ENCODE results near the gene CHRND.

Gene CHRND

DNA sequence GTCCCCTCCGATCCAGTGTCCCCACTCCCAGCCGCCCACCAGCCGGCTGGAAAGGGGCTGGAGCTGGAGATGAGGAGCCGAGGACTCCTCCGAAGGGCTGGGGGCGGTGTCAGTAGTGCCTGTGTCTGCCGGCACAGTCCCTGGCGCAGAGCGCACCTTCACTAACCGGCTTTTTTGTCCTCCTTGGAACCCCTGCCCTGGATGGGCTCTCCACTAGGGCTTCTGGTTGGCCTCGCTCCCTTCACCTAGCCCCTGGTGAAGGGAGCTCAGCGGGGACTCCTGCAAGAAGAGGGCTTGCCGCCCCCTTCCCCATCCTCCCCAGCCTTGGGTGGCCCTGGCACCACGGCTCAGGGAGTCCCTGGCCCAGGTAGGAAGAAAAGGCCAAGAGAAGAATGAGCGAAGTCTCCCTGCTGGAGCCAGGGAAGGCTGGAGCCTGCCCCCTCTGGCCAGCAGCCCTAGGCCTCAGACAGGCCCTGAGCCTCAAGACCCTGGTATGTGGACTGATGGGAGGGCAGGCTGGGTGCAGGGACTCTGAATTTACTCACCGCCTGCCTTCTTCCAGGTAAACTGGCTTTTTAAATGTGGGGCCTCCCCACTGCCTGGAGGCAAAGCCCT lies 37.8 kb upstream of the CHRND start:
- no peak for DNase-seq

DNA sequence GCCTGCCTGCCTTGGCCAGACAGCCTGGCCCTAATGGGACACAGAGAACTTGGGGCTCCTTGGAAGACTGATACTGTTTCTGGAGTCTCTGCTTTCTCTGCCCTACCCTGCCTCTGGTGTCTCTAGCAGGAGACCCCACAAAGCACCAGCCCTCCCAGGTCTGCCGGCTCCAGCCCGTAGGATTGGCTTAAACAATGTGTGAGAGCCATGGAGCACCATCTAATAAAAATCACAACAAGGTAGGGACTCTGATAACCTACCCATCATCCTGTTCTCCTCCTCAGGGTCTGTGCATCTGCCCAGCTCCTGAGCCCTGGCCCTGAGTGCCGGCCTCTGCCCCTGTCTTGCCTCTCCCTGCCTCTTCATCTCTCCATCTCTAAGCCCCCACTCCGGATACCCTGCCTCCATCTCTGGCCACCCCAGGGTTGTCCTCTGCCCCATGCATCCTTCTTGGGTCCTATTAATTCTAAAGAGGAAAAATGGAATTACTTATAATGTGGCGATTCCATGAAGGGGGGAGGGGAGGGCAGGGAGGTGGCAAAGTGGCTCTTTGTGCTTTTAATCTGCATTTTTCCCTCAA lies 37.1 kb upstream of the CHRND start:
- no peak for DNase-seq

DNA sequence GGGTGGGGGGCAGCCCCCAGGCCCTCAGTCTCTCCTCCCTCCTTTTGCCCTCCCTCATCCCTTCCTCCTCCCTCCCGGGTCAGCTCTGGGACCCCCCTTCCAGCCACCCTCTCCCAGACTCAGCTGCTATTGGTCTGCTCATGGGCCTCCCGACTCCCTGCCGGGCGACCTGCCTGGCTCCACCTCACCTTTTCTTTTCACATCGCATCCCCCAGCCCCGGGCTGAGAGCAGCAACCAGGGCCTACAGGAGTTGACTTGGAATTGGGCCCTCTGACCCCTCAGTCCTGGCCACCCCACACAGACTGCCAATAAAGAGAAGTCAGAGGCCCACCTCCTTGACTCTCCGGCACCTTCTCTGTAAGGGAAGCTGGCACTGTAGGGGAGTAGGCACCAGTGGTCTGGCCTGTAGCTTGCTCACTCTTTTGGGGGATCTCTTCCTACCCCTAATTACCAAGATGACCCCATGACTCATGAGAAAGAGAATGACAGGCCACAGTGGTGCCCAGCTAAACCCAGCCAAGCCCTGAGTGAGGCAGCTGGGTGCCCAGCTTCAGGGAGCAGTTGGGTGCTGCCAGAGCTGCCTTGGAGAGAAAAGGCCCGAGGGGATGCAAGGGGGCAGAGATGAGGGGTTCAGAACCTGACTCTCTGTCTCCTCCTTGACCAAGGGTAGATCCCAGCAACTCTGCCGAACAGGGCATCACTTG lies 36.3 kb upstream of the CHRND start:
- DNase-seq: no peak

DNA sequence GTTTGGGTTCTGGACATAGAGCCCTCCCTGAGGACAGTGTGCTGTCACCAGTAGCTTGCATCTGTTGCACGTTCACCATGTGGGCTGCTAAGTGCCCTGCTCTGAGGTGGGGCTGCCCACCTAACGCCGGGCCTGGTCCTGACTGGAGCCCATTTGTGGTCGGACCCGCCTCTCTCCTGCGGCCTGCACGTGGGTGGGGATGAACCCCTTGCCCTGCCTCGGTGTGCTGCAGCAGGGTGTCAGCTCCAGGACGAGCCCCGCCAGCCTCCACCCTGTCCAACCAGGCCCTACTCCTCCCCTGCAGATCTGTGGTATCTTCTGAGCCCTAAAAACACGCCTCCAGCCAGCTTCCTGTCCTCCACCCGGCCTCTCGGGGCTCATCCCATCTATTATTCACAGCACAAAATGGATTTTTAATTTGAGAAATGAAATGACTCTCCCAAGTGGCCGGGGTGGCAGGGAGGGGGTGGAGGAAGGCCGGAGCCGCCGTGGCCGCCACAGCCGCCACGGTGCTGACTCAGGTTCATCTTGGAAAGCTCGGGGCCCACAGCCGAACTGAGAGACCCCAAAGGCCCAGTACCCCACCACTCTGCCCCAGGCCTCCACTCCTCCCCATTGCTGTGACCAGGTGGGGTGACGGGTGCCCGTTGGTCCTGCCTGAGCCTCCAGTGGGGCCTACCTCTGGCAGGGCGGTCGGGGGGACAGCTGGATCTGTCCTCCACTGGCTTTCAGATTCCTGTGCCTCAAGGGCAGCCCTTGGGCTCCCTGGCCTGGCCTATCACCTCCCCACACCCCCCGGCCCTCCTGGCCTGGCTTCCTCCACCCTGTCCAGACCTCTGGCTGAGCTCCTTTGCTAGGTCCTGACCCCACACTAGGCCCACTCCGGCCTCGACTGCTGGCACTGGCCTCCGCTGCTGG lies 35.5 kb upstream of the CHRND start:
- DNase-seq: no peak

DNA sequence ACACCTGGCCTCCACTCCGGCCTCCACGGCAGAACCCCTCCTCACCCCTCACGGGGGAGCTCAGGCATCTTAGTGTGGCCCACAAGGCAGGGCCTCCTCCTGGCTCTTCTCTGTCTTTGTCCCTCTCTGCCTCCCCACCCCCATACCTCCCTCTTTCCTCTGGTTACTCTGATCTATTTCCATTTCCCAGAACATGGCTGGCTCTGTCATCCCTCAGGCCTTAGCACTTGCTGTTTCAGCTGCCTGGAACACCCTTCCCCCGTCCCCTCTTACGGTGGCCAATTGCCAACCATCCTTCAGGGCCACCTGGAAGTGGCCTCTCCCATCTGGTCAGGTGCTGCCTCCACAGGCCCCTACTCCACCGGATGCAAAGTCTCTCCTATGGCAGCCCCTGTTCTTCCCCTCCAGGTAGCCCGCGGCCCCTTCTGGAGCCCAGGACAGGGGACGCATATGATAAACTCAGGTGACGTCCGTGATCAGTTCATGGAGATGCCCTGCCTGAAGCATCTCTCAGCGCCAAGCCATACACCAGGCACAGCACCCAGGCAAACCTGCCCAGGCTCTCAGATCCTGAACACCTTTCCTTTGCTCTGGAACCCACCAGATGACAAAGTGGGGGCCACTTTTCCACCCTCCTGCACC lies 34.7 kb upstream of the CHRND start:
- no peak for DNase-seq

DNA sequence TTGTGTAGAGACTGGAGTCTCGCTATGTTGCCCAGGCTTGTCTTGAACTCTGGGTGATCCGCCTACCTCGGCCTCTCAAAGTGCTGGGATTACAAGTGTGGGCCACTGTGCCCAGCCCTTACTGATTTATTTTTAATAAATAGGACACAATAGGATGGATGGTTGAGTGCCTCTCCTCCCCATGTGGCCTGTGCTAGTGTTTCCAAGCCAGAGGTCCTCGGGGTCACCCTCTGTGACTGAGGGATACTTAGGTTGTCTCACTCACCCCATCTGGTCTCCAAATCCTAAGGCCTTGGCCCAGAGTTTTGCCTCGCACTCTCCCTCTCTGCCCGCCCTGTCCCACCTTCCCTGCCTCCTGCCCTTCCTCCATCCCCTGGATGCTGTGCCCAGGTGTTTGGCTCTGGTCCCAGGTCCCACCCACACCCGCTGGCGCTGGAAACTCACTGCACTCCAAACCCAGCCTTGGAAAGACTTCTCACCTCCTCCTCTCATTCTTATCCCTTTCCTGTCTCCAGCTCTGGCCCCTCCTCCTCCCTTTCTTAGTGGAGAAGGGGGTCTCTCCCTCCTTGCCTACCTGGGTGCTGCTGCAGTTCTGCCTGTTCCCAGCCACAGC lies 33.6 kb upstream of the CHRND start:
- DNase-seq: no peak

DNA sequence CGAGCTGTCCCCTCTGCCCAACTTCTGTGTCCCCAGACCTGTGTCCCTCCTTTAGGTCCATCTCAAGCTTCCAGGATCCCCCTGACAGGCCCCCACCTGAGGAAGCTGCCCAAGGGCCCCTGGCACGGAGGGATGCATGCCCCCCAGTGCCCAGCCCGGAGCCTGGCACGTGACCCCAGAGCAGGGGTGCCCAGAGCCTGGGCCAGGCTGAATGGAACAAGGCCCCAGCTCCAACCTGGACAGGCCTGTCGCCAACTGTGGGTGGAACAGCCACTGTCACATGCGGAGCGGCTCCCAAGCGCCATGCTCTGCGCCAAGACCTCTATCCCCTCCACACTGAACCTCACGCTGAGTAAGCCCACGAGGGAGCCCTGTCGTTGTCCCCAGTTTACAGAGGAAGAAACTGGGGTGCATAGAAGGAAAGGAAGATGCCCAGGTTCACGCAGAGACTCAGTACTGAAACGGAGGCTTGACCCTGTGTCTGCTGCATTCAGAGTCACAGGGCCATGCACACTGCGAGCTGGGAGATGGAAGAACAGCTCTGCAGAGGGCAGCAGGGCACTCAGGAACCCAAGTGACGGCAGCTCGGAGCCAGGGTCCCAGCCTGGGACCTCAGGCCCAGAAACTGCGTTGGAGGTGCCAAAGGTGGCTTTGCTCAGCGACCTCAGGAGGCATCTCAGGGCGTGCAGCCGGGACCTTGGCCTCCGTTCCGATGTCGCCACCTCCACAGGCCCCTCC lies 32.8 kb upstream of the CHRND start:
- DNase-seq: no peak

DNA sequence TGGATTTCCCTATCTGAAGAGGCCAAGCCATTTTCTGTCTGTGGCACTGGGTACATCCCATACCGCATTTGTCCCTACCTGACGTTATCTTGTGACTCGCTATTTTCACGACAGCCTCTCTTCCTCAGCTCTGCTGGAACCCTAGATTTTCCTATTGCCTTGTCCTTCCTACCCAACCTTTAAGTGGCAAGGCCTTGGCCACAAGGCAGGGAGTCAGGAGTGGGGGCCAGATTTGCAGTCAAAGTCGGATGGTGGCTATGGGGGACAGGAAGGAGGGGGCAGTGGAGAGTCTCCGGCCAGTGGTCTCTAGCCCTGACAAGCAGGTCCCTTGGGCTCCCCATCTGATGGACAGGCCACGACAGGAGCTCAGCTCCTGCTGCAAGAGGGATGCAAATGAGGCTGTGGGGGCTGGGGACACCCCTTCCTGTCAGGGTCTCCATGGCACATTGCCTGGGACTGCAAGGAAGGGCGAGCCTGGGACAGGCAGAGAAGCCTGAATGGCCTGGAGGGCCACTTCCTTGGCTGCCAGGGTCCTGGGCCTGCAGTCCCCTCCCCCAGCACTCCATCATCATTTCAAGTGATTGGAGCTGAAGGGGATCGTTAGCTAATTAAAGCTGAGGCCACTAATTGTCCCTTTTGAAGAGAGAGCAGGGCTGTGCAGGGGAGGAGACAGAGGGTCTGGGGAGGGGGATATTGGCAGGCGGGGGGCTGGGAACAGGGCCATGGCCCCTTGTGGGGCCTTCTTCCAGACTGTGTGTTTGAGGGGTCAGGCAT lies 32.1 kb upstream of the CHRND start:
- DNase-seq: no peak

DNA sequence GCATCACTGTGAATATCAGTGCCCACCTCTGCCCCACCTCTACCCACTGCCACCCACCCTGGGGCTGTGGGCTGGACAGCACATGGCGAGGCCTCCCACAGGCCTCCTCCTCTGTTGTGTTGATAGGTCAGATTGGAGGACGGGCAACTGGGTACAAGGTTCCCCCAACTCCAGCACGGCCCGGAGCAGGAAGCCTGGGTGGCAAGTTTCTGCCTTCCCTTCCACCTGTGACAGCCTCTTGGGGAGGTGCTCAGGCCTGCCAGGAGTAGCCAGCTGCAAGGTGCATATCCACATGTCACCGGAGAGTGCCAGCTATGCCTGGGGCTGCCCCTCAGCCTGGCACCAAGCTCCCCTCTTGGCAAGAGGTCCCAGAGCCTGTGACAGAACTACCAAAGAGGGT lies 31.4 kb upstream of the CHRND start:
- DNase-seq: no peak

DNA sequence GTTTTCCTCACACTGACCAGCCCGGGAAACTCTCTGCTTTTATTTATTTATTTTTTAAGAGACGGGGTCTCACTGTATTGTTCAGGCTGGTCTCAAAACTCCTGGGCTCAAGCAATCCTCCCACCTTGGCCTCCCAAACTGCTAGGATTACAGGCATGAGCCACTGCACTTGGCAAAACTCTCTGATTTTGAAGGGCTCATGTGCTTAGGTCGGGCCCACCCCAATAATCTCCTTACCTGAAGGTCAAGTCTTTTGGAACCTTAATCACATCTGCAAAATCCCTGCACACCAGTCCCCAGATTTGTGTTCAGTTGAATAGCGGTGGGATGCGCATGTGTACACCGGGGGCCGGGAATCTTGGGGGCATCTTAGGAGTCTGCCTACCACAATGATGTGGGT lies 30.7 kb upstream of the CHRND start:
- DNase-seq: no peak

DNA sequence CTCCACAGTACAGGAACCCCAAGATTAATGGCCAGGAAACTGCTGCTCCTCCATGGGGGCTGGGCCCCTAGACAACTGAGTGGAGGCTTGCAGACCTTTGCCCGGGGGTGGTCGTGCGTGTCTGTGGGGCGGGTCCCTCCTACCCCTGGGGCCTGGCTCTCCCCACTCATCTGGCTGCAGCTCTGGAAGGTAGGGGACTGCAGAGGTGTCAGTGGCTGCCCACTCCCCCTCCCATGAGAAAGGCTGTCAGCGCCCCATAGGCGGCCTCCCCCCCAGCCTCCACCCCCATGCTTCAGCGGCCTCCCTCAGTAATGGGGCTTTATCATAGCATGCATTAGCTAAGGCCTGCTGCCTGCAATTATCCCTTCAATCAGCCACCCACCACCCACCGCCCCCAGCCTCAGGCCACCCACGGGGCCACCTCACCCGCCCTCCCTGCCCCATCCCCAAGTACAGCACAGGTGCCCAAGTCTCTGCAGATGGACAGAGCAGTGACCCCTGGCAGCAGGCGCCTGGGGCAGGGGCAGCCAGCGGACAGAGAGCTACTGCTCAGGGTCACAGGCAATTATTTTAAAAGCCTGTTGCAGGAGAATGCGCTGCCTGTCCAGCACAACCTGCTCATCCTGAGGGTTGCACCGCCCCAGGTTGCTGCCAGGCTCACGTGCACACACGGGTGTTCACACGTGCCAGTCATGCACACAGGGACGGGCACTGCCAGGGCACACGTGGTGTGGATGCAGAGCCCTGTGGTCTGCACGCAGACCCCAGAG lies 29.3 kb upstream of the CHRND start:
- DNase-seq: no peak

DNA sequence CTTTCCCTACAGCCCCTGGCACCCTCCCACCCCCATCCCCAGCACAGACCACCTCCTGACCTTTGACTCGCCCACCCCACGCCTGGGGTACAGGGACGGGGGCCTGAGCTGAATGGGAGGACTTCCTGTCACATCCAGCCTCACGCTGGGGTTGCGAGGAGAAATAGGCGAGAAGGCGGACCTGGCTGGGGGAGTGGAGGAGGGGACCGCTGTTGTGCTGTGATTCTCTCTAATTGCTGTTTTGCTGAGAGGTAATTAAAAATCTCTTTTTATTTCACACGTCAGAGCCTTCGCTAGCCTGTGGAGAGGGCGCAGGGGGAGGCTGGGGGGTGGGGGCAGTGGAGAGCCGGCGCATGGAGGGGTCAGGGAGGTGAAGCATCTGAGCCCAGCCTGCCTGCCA lies 28.6 kb upstream of the CHRND start:
- no peak for DNase-seq

DNA sequence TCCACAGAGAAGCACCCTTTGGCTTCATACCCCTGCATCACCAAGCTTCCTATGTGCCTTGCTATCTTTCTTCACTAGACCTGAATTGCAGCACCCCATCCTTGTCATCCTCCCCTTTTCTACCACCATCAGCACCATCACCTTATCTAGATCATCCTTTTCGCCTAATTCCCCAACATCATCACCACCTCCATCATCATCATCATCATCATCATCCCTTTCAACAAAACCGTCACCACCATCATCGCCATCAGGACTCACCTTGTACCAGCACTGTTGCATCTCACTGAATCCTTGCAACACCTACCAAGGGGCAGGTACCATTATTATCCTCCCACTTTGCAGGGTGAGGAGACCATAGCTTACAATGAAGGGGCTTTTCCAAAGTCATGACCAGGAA lies 27.5 kb upstream of the CHRND start:
- DNase-seq: no peak

DNA sequence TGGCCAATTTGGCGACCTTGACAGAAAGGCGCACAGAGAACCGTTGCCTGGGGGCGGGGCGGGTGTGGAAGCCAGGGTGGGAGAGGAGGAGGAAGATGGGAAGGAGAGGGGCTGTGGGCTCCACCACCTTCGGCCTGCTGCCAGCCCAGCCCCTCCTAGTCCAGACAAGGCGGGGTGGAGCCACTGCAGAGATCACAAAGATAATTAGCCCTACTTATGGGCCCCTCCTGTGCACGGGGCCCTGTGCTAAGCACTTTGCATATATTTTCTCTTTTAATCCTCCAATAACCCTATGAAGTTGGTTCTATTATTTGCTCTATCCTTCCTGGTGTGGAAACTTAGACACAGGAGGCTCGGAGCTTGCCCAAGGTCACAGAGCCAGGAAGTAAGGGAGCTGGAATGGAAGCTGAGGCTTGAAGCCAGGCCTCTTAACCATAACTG lies 24.6 kb upstream of the CHRND start:
- DNase-seq: no peak

DNA sequence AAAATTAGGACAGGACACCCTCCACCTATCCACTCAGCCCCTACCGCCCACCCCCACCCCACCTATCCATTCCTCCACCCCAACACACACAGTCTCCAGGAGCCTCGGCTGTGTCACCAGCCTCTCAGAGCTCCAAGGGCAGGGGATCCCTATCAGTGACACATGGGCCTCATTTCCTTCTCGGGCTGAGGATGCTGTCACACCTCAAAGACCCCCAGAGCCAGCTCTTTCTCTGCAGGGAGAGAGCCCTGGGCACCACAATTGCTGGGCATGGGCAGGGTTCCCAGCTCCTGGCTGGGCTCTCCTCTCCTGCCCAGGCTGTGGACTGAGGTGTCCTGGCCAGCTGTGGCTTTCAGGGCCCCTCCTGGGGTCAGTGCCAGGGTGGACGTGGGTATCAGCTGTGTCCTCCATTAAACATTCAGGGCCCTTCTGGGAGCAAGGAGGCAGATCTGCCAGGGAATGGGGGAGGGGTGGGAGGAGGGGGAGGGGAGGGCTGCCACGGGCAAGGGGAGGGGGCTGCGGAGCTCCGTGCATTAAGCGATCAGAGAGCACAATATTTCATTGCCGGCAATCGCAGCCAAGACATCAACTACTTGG lies 24.1 kb upstream of the CHRND start:
- DNase-seq: no peak

DNA sequence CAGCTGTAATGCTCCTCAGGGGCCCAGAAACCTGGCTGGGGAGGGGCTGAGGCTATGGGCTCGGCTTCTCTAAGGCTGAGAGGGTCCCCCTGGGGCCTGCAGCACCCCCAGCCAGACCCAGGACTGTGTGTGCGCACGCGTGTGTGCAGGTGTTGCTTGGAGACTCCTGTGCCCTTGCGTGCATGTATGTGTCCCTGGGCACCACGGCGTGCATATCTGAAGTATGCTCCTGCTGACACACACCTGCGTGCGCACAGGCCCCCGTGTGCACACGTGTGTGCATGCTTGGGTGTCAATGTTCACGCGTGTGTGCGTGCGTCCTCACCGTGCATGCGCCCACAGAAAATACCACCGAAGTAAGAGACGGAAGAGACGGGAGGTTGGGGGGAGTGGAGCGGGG lies 23.4 kb upstream of the CHRND start:
- DNase-seq: no peak

DNA sequence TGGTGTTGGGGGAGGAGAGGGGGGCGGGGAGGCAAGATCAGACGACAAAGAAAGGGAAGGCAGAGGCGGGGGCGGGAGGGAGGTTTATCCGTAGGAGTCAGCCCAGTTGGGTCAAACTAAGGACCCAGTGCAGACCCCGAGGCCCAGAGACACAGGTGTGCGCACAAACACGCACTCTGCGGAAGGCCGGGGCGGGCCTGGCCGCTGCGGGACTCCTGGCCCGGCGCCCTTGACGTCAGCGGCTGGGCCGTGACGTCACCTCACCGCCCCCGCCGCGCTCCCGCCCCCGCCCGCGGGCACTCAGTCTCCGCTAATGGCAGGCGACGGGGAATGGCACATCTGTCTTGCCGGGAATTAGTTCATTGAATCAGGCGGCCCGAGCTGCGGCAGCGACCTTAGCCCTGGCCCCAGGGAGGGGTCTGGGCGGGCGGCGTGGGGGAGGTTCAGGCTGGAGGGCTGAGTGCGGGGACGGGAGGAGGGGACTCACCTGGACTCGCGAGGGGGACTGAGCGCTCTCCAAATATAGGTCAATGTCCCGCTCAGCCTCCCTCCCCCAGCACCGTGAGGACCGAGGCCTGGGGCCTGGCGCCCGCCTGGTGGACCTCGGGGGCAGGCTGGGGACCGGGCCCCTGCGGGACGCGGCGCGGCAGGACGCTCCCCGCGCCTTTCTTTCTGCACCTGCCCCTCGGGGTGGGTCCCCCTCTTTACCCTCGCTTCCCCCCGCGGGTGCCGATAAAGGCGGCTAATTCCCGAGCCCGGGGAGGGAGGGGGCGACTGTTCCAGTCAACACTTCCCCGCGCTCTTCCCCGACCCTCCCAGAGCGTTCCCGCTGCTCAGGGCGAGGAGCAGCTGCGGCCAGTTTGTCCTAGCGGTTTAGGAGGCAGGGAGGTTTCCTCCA lies 22.8 kb upstream of the CHRND start:
- peak; percentile 17 for DNase-seq

DNA sequence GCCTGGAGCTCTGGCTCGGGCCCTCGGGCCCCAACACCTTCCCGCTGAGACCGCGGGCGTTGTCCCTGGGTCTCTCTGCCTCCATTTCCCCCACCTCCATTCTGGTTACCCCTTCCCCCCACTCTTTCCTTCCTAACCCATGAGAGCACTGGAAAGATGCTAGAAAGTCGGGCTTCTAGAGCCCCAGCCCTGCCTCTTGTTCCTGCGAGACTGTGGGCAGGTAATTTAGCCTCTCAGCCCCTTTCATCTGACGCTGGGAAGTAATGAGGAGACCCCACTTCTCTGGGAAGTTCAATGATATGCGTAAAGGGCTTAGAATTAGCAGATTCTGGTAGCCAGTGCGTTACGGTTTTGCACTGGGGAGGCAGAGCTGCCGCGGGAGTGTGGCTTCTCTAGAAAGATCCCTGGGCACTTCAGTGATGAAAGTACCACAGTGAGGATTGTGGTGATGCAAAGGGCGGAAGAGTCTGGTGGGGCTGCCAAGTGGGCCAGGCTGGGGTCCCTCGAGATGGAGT lies 22.1 kb upstream of the CHRND start:
- DNase-seq: no peak
